Measurements from ENCODE around the gene SULF2.

Gene SULF2

GRCh38 chr20:47760686-47761481 is 24.4 kb downstream of the SULF2 start:
- no peak for DNase-seq

GRCh38 chr20:47758517-47759450 is 26.5 kb downstream of the SULF2 start:
- no peak for DNase-seq

GRCh38 chr20:47757145-47758035 is 27.9 kb downstream of the SULF2 start:
- DNase-seq: no peak

- no peak for DNase-seq
Measured at GRCh38 chr20:47754946-47755652, 30.2 kb downstream of the SULF2 start.

- no peak for DNase-seq
Measured at GRCh38 chr20:47754388-47754715, 30.9 kb downstream of the SULF2 start.

GRCh38 chr20:47753576-47754387 is 31.5 kb downstream of the SULF2 start:
- DNase-seq: no peak

- no peak for DNase-seq
Measured at GRCh38 chr20:47751449-47751848, 33.8 kb downstream of the SULF2 start.

GRCh38 chr20:47749339-47749738 is 35.9 kb downstream of the SULF2 start:
- no peak for DNase-seq

- no peak for DNase-seq
Measured at GRCh38 chr20:47748823-47749222, 36.5 kb downstream of the SULF2 start.

GRCh38 chr20:47748069-47748468 is 37.2 kb downstream of the SULF2 start:
- no peak for DNase-seq

GRCh38 chr20:47747669-47748031 is 37.6 kb downstream of the SULF2 start:
- DNase-seq: no peak

GRCh38 chr20:47744803-47745202 is 40.5 kb downstream of the SULF2 start:
- DNase-seq: no peak

GRCh38 chr20:47743671-47744070 is 41.6 kb downstream of the SULF2 start:
- no peak for DNase-seq

GRCh38 chr20:47741669-47742608 is 43.3 kb downstream of the SULF2 start:
- DNase-seq: no peak

GRCh38 chr20:47740862-47741184 is 44.5 kb downstream of the SULF2 start:
- DNase-seq: no peak

- no peak for DNase-seq
Measured at GRCh38 chr20:47740121-47740861, 45.0 kb downstream of the SULF2 start.

- no peak for DNase-seq
Measured at GRCh38 chr20:47737923-47738322, 47.4 kb downstream of the SULF2 start.

- no peak for DNase-seq
Measured at GRCh38 chr20:47736570-47737152, 48.6 kb downstream of the SULF2 start.

Measured in NK-92 treated with Interleukin-12 subunit alpha and Interleukin-12 subunit beta, amount 100 ng/mL, for 24 hours (cell line).